Urothelium cell line (cell line): ENCODE results near the gene BTBD18.

ENCODE experiments used
- DNase-seq: peaks from one replicate; pipeline ENCODE4 v3.0.0; 2011; ENCODE audit warnings: low spot score, mixed read lengths
- FAIRE-seq: peaks from 2 replicates; lab custom pipeline; 2011; peaks lifted over from hg19 to GRCh38; lab: Jason Lieb, UNC

BTBD18 gene, protein sequence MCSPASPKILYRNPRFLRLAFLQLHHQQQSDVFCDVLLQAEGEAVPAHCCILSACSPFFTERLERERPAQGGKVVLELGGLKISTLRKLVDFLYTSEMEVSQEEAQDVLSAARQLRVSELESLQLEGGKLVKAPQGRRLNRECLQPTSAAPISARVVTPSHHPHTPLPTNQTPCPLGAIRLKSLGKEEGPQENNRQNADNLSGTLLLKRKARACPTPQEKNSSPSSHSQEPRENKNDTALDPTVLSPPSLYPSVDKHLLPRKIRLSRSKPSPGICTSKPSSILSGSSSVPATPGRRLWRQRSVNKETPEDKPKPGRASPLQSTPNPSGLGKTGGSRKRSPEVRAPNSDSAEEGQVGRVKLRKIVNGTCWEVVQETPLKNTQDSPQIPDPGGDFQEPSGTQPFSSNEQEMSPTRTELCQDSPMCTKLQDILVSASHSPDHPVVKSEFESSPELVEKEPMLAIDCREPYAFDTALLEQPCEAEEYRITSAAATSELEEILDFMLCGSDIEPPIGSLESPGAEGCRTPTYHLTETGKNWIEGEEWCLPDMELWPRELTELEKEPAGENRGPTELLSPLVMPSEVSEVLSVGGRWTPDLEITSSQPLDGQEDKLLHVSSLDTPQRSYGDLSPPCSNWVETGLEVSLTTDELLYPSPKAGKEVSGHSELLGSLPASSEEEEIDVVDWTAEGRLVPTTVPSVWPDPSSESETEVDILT

DNA sequence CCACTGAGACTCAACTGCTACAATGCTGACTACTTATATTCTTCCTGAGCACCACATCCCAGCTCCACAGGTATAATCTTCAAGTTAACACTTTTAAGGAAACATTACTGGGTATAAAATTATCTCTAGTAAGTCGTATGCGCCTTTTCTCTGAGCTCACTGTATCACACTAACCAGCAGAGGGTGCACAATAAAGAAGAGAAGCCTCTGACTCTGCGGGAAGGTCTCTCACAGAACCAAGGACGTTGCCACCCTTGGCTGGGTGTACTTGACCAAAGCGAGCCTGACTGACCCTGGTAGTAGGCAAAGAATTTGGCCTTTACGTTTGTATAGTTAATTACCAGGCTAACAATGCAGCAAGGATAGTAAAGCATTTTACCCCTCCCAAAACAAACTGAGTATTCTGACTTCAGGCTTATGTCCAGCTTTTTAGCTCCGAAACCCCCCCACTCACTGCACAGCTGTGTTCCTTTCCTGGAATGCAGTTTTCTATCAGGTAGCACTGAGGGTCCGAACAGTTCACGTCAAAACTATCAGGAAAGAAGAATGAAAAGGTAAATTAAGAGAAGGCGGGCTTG lies at the start of gene BTBD18:
TSS of gene BTBD18 (minus strand) at position 144 of the 578 bp plus-strand sequence. CDS start 631 bp downstream, outside the sequence.
- no peak for FAIRE-seq
- DNase-seq: peak; percentile 40

DNA sequence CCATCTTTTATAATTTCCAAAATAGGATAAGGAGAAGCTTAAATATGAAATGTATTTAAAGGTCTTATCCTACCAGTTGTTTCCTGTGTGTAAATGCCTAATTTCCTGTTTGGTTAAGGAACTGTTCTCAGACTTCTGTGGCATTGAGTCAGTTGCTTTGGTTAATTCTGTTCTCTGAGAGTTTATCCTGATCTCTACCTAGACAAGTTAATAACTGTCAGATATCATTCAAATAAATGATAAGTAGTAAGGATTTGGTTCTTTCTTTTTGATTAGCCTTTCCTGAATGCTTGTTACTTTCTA lies 49.5 kb upstream of the BTBD18 start:
- FAIRE-seq (no peak), DNase-seq (no peak)

DNA sequence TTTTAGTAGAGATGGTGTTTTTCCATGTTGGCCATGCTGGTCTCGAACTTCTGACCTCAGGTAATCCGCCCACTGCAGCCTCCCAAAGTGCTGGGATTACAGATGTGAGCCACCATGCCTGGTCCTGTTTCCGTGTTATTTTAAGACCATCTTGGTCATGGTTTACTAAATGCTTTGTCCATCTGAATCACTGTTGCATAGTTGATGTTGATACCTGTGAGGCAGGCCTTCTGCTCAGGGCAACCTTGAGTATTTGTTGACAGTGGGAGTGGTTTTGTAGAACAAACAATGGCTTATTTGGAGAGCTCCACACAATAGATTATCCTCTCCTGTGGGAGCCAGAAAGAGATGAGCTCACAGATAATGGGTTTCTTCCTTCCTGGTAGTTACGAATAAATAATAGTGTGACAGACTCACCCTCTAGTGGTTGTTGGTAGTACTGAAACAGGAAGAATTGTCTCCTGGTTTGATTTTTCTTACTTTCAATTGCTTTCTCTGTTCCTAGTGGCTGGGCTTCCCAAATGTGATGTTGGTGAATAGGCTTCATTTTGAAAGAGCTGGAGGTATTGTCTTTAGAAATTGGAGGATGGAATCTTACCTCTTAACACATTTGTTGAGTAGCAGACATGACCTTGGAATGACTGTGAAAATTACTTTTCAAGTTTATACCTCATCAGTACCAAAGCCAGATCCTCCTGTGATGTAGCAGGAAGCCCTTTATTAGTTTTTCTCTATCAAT lies 49.0 kb upstream of the BTBD18 start:
- DNase-seq (peak; percentile 60), FAIRE-seq (no peak)

DNA sequence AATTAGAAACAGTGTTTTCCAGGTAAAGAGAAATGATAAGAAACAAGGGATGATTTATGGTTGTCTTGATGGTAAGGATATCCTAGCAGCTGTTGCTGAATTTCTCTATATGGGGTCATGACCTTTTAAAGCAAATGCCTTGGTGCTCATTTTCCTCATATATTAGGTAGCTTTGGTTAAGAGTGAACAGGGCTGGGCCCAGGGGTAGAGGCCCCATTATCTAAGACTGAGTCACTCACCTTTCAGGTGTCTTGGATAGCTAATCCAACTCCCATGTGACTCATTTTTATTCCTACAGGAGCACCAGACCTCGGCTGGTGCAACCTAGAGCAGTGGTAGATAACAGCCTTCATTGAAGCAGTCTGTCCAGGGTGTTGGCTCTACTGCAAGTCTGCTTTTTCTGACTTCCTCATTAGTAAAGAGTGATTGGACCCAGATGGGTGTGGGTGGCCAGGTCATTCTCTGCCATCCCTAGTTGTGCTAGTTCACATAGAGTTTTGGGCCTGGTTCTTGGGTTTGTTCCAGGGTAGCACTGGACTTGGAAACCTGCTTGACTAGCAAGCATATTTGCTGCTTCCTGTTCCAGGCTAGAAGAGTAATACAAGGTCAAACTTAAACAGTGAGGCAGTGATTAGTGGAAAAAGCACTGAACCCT lies 47.4 kb upstream of the BTBD18 start:
- FAIRE-seq (no peak), DNase-seq (peak; percentile 16)

- DNase-seq (no peak), FAIRE-seq (no peak)
Observed at GRCh38 chr11:57793351-57794115, 41.9 kb upstream of the BTBD18 start.

DNA sequence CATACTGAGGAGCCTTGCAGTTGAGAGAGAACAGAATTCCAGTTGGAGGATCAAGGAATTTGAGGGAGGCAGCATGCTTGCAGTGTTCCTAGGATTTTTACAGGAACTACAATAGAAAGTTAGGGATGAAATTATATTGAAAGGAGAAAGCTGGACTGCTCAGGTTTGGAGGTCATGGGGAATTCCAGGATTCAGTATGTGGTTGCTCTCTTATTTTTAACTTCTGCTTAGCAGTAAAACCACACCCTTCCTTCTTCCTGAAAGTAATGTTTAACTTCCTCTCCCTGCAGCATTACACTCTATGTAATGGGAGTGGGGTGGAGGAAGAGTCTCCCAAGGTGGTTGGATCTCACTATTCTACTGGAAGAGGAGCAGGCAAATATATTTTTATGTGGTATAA lies 41.3 kb upstream of the BTBD18 start:
- DNase-seq (no peak), FAIRE-seq (no peak)

- FAIRE-seq (no peak), DNase-seq (no peak)
Observed at GRCh38 chr11:57792060-57792541, 40.5 kb upstream of the BTBD18 start.

DNA sequence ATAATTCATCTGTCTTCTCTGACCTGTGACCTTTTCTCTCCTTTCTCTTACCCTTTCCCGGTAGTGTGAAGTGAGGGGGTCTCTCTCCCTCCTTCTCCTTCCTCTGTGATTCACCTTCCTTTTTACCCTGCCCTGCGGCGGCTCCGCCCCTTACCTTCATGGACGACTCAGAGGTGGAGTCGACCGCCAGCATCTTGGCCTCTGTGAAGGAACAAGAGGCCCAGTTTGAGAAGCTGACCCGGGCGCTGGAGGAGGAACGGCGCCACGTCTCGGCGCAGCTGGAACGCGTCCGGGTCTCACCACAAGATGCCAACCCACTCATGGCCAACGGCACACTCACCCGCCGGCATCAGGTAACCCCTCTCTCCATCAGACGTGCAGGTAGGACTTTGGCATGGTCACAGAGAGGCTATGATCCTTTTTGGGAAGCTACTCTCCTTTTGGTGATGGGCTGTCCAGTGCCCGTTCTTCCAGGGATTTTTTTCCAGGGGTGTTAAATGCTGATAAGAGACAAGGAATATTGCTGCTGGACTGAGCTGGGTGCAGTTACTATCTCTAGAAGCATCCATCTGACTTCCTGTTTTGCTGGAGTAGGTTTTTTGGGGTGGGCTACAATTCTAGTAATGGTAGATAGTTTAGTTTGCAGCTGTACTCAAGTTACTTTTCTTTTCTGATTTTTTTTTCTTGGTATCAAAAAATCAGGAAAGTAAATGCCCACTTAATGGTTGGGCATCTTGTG lies 39.9 kb upstream of the BTBD18 start:
- DNase-seq (no peak), FAIRE-seq (no peak)

GRCh38 chr11:57788703-57789088 lies 37.1 kb upstream of the BTBD18 start:
- DNase-seq (no peak), FAIRE-seq (no peak)

DNA sequence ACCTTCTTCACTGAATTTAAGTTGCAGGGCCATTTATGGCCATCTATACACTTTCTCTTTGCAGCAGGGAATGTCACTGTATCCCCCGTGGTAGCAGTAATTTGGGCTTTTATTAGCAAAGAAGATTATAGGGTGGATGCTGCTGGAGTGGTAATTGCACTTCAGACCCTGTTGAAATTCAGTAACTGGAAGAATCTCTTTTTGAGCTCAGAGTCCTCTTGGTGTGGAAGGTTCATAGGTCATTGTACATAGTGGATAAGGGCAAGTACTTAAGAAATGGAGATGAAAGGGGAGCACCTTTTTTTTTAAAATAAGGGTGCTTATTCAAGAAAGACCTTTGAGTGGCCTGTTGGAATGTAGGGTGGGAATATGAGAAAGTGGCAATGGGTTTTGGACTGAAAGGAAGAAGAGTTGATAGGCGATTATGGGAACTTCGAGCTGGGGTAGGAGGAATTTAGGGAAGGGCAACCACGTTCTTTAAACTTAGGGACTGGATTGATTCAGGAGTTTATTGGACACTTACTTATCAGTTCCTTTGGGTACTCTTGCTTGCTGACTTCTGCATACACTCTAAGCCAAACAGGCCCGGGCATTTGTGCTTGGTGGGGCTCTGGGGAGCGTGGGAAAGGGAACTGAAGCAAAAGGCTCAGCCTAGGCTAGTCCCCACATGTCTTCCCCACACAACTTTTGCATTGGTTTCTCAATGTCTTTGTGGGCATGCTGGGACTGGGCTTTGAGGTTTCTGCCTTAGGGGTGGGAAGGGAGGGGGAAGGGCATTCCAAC lies 36.5 kb upstream of the BTBD18 start:
- FAIRE-seq: no peak

DNA sequence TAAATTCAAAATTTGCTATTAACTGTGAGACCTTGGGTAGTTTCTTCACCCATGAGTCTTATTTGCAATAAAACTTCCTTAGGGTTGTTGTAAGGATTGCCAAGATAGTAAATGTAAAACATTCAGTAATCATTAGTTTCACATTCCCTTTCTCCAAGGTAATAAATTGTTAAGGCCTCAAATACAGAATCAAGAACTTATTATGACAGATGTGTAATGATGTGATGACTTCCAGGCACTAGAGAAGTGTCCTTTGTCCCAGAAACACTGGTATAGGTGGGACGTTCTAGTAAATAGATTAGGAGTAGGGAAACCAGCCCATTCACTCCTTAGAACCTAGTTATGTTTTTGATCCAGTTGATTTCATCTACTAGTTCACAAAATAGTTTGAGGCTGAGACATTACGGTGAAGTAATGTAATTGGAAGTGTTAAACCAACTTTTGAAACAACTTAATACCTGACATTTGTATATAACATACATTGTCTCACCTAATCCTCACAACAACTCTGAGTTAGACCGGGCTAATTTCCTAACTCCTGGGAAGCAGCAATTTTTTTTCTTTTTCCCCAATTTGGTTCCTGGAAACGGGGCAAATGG lies 35.5 kb upstream of the BTBD18 start:
- no peak for FAIRE-seq

More for the DNA sequence above, 36.5 kb upstream of the BTBD18 start:
- no peak for DNase-seq

GRCh38 chr11:57786436-57786835 lies 34.8 kb upstream of the BTBD18 start:
- DNase-seq (no peak), FAIRE-seq (no peak)

More for the DNA sequence above, 35.5 kb upstream of the BTBD18 start:
- no peak for DNase-seq

- DNase-seq (no peak), FAIRE-seq (no peak)
Observed at GRCh38 chr11:57785072-57785471, 33.5 kb upstream of the BTBD18 start.

DNA sequence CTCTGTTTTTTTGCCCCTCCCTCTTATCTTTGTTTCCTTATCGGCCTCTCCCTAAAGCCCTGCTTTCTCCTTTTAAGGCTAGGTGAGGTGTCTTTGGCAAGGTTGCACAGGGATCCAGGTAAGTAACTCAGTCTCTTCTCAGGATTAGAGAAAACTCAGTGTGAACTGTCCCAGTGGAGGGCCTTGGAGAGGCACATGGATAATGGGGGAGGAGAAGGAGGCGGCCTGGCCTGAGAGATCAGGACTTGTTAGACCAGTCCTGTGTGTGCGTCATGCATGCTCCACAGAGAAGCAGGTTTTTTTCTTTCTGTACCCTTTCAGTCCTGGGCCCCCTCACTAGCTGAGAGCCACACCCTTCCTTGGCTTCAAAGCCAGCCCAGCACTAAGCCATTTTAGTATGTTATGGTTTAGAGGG lies 29.9 kb upstream of the BTBD18 start:
- FAIRE-seq (no peak), DNase-seq (no peak)

DNA sequence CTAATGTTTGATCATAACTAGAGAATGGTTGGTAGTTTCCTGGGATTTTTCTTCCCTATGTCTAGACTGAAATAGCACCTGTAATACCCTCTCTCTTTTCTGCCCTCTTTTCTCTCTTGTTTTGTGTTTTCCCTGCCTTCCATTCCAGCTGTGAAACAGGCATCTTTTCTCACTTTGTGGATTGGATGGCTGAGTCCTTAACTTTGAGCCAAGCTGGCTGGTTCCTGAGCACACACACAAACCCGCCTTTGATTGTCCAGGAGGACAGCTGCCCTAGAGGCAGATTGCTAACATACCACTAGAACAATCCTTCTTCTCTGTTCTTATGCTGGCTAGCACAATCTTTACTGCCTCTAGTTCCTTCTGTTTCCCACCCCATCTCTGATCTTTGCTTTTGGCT lies 27.7 kb upstream of the BTBD18 start:
- FAIRE-seq (no peak), DNase-seq (peak; percentile 38)

- FAIRE-seq (no peak), DNase-seq (peak; percentile 92)
Observed at GRCh38 chr11:57778318-57779037, 26.9 kb upstream of the BTBD18 start.

DNA sequence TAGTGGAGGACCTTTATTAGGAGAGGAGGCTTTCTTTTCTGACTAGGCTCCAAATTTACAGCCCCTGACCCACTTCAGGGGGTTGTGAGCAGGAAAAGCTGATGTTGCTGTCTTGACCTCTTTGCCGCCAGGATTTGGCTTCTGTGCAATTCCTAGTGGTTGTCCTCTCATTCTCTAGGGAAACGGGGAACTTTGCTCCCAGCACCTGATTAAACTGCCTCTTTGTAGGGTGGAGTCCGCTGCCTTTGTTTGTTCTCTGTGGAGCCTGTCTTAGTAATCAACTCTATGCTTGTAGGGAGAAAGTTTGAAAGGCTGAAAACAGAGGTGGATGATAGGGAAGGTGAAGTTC lies 26.3 kb upstream of the BTBD18 start:
- DNase-seq: peak; percentile 28

More for the DNA sequence above, 26.3 kb upstream of the BTBD18 start:
- FAIRE-seq: no peak
